Naive thymus-derived CD4-positive, alpha-beta T cell (primary cell): ENCODE results near the gene BTN3A1. TPM values are rescaled to one million over a fixed set of nuclear protein-coding genes. Genes with fewer than 3 reads are reported as not detected.
"Not testable (repeated sequence)": the region's sequence is repeated elsewhere in the genome, so short reads cannot be mapped to it uniquely, and the experiment has no call there.

Experiments
- ATAC-seq: fragments of 150-1000 bp; cut with Tn5 transposase; 2 replicates; pipeline ENCODE4 v1.10.0; 2021; ENCODE audit warnings: mild to moderate bottlenecking, moderate library complexity
- CTCF ChIA-PET: fragments of 350-600 bp; sonication (Branson Sonifier 250); formaldehyde crosslinking; loops from one replicate; lab custom pipeline; 2021; ENCODE audit warnings: antibody characterized with exemption; lab: Charles Lee
- POLR2A ChIA-PET: fragments of 350-600 bp; sonication (Branson Sonifier 250); formaldehyde crosslinking; loops from one replicate; lab custom pipeline; 2021; ENCODE audit warnings: antibody characterized with exemption, inconsistent platforms; lab: Charles Lee
- DNase-seq, 9 donors: peaks; one replicate each; pipeline versions ENCODE4 v3.0.0 to v3.0.0-alpha.2; 2020 to 2022; ENCODE audit warnings: mixed read lengths in 1 of 9
- H3K27ac ChIP-seq: one replicate; pipeline ENCODE4 v1.7.0; 2013; ENCODE audit warnings: mild to moderate bottlenecking, low read depth, low read length, moderate library complexity
- H3K27me3 ChIP-seq, 2 donors: one replicate each; pipeline ENCODE4 v1.7.0; 2013; ENCODE audit warnings: low read length in 2 of 2, mild to moderate bottlenecking in 2 of 2, moderate library complexity in 2 of 2; ENCODE audit not compliant: control insufficient read depth in 2 of 2, insufficient read depth in 2 of 2
- H3K36me3 ChIP-seq, 3 experiments: 1 replicate in 2 of 3; 2 replicates in 1 of 3; pipeline ENCODE4 v1.7.0; 2013; ENCODE audit warnings: low read length in 3 of 3, mild to moderate bottlenecking in 3 of 3, moderate library complexity in 1 of 3; ENCODE audit not compliant: insufficient read depth in 3 of 3, control insufficient read depth in 2 of 3
- H3K4me1 ChIP-seq, 2 donors: one replicate each; pipeline ENCODE4 v1.7.0; 2013; ENCODE audit warnings: low read length in 2 of 2, mild to moderate bottlenecking in 2 of 2, moderate library complexity in 1 of 2; ENCODE audit not compliant: control insufficient read depth in 2 of 2, insufficient read depth in 2 of 2
- H3K4me3 ChIP-seq: 2 replicates; pipeline ENCODE4 v1.7.0; 2013; ENCODE audit warnings: mild to moderate bottlenecking, low read length
- H3K9me3 ChIP-seq, 3 experiments: 1 replicate in 2 of 3; 2 replicates in 1 of 3; pipeline ENCODE4 v1.7.0; 2013; ENCODE audit warnings: low read length in 3 of 3; ENCODE audit not compliant: control insufficient read depth in 2 of 3
- H3K27ac Mint-ChIP-seq, 9 donors: one replicate each; pipeline ENCODE4 v1.8.0; 2020 to 2022; ENCODE audit warnings: mixed read lengths in 9 of 9, mild to moderate bottlenecking in 8 of 9, moderate library complexity in 5 of 9, inconsistent platforms in 2 of 9
- H3K27me3 Mint-ChIP-seq, 5 donors: one replicate each; pipeline ENCODE4 v1.8.0; 2021 to 2022; ENCODE audit warnings: mixed read lengths in 5 of 5, mild to moderate bottlenecking in 1 of 5
- H3K36me3 Mint-ChIP-seq, 5 donors: one replicate each; pipeline ENCODE4 v1.8.0; 2020 to 2022; ENCODE audit warnings: mixed read lengths in 5 of 5, mild to moderate bottlenecking in 3 of 5, inconsistent platforms in 1 of 5
- H3K4me1 Mint-ChIP-seq, 7 donors: one replicate each; pipeline ENCODE4 v1.8.0; 2020 to 2022; ENCODE audit warnings: mixed read lengths in 7 of 7, mild to moderate bottlenecking in 3 of 7, inconsistent platforms in 1 of 7
- H3K4me3 Mint-ChIP-seq, 10 donors: one replicate each; pipeline ENCODE4 v1.8.0; 2020 to 2022; ENCODE audit warnings: mild to moderate bottlenecking in 10 of 10, mixed read lengths in 10 of 10, moderate library complexity in 6 of 10, inconsistent platforms in 2 of 10
- H3K9me3 Mint-ChIP-seq, 11 donors: one replicate each; pipeline ENCODE4 v1.8.0; 2020 to 2022; ENCODE audit warnings: mixed read lengths in 11 of 11, mild to moderate bottlenecking in 4 of 11, inconsistent platforms in 1 of 11, moderate library complexity in 1 of 11
- intact Hi-C, 2 donors: fragments of 100-400 bp; cut with micrococcal nuclease; formaldehyde crosslinking; loops; one replicate each; pipeline ENCODE4 v1.15.1; 2023
- polyA plus RNA-seq, 2 donors: library from polyadenylated mRNA; unstranded; fragments of 300-500 nt; fragmentation: Illumina TruSeq; gene quantifications; one replicate each; pipeline ENCODE4 v1.2.3, GENCODE V29; 2021
- total RNA-seq, 6 experiments: library from RNA in 5 of 6; stranded (reverse) in 5 of 6; gene quantifications; 1 replicate in 5 of 6; 2 replicates in 1 of 6; pipeline ENCODE4 v1.2.3 and lab custom pipeline; 2021 to 2026

The BTN3A1 gene
- total RNA-seq = 100 to 1,000 TPM; 122 to 242 (median 235) TPM
- polyA plus RNA-seq = 10 to 100 TPM; 41.5 to 64.6 TPM
- total RNA-seq (lab: John Stamatoyannopoulos, UW) = 347 reads per million, percentile 97 among the genes with 10 or more reads in this experiment

DNA sequence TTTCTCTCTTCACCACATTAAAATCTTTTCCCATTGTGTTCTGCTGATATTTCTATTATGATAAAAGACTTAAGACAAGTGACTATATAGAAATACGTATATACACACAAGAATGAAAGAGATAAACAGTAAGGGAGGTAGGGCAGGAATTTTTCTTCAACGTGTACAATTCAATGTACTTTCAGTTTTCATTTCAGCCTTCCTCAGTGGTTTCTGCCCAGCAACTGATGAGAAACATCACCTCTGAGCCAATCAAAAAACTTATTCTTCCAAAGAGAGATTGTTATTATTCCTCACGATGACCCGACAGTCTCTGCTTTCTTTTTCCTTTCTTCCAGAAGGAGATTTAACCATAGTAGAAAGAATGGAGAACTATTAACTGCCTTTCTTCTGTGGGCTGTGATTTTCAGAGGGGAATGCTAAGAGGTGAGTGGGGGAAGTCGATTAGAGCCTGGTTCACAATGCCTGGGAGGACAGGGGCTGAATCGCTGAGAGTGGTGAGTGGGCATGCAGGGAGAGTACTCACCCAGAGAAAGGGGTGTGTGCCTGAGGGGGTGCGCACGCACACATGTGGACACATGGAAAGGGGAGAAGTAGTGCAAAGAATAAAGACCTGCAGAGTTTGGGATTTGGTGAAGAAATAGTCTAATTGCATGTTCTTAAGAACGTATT lies at the start of gene BTN3A1:
Gene BTN3A1, plus strand, starts transcription at position 289 of the 672 bp plus-strand sequence. CDS start 3,289 bp downstream, outside the sequence.
- Histone ChIP-seq H3K27ac (peak within 1 kb of the TSS; percentile 96), H3K27me3 (no peaks in the 10 kb centered on the region), H3K4me1 (peaks cover 35 to 37% of the 10 kb centered on the region in 2 donors), H3K9me3 (no peaks in the 10 kb centered on the region), H3K36me3 (peaks cover 4 to 20% (median 10%) of the 10 kb centered on the region in 3 experiments), H3K4me3 (peak within 1 kb of the TSS; percentile 95)
- Mint-ChIP-seq H3K9me3 (no peaks in the 10 kb centered on the region), H3K36me3 (peaks cover 13 to 31% (median 27%) of the 10 kb centered on the region in 5 donors), H3K4me3 (peak within 1 kb of the TSS; percentile 94 to 100 (median 100)), H3K27me3 (no peaks in the 10 kb centered on the region), H3K27ac (peak within 1 kb of the TSS; percentile 97 to 100 (median 99)), H3K4me1 (peaks cover 37 to 58% (median 53%) of the 10 kb centered on the region in 7 donors)
- ChIA-PET CTCF (no interaction called here), POLR2A (interaction anchor here (0.7 to 0.9 kb wide), 4 partner anchors 9 to 38 kb away, joined by 3 to 4 read pairs (median 4); no protein-coding TSS in a partner anchor)
- intact Hi-C loops = loop anchor here (1.0 to 10.0 kb wide), 15 partner anchors 19 to 166 kb away; partner anchors contain the start of genes BTN2A1 (in 2 of the 2), BTN2A2 (in 2 of the 2), BTN3A3 (in 2 of the 2) and BTN3A2 (in 1 of the 2)
- DNase-seq (peak in 8 of 9 donors; percentile 65 to 85 (median 78)), ATAC-seq (peak; percentile 93)

- Histone ChIP-seq H3K36me3 (no peaks in the 10 kb centered on the region), H3K27ac (no peak overlapping the region), H3K9me3 (no peaks in the 10 kb centered on the region), H3K4me3 (no peak overlapping the region), H3K27me3 (no peaks in the 10 kb centered on the region), H3K4me1 (no peaks in the 10 kb centered on the region)
- Mint-ChIP-seq H3K27me3 (peaks cover 0 to 6% (median 0%) of the 10 kb centered on the region in 5 donors), H3K4me1 (peaks cover 0 to 8% (median 0%) of the 10 kb centered on the region in 7 donors), H3K27ac (no peak overlapping the region), H3K9me3 (no peaks in the 10 kb centered on the region), H3K36me3 (peaks cover 0 to 2% (median 0%) of the 10 kb centered on the region in 5 donors), H3K4me3 (no peak overlapping the region)
- intact Hi-C loops = no loop called here
- ChIA-PET CTCF (interaction anchor here (1.1 kb wide), 1 partner anchor 244 kb away, joined by 3 read pairs; no protein-coding TSS in a partner anchor), POLR2A (no interaction called here)
- no peak for DNase-seq
- ATAC-seq = no peak
Observed at GRCh38 chr6:26352315-26352714, 49.8 kb upstream of the BTN3A1 start.

GRCh38 chr6:26354162-26354561 lies 47.9 kb upstream of the BTN3A1 start:
- no peak overlapping the region for H3K4me3 Mint-ChIP-seq
- Histone ChIP-seq H3K4me1 (no peaks in the 10 kb centered on the region), H3K9me3 (no peaks in the 10 kb centered on the region), H3K4me3 (no peak overlapping the region), H3K36me3 (no peaks in the 10 kb centered on the region), H3K27ac (no peak overlapping the region), H3K27me3 (no peaks in the 10 kb centered on the region)
- ATAC-seq (no peak), DNase-seq (no peak)
- no peaks in the 10 kb centered on the region for H3K9me3 Mint-ChIP-seq
- CTCF ChIA-PET = no interaction called here
- peaks cover 0 to 12% (median 0%) of the 10 kb centered on the region in 7 donors for H3K4me1 Mint-ChIP-seq
- intact Hi-C loops = no loop called here
- H3K27me3 Mint-ChIP-seq = peaks cover 0 to 3% (median 0%) of the 10 kb centered on the region in 5 donors
- H3K27ac Mint-ChIP-seq = no peak overlapping the region
- peaks cover 0 to 2% (median 0%) of the 10 kb centered on the region in 5 donors for H3K36me3 Mint-ChIP-seq
- POLR2A ChIA-PET = interaction anchor here (0.5 to 2.0 kb wide), 3 partner anchors 9 to 108 kb away, joined by 3 to 6 read pairs (median 3); no protein-coding TSS in a partner anchor

DNA sequence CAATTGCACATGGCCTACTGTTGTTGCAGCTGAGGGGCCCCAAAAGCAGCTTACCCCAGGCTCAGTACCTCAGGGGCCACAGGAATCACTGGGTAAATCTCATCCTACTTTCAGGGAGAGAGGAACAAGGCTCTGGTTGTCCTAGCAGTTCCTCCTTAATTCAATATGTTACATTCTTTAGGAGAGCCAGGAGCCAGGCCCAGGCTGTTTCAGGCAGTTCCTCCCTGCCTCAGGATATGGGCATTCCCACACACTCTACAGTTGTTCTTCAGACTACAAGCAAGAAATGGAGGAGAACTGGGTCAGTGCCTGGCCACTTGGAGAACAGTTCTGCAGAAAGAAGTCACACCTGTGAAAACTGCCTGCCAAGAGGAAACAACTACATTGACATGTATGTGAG lies 46.7 kb upstream of the BTN3A1 start:
- POLR2A ChIA-PET = interaction anchor here (2.0 kb wide), 1 partner anchor 8 kb away, joined by 6 read pairs; no protein-coding TSS in a partner anchor
- Mint-ChIP-seq H3K27ac (peak overlapping the region in 1 of 9 donors; percentile 20), H3K9me3 (no peaks in the 10 kb centered on the region), H3K27me3 (peaks cover 0 to 3% (median 0%) of the 10 kb centered on the region in 5 donors), H3K4me1 (peaks cover under 1 to 12% (median 1%) of the 10 kb centered on the region in 7 donors), H3K4me3 (no peak overlapping the region), H3K36me3 (peaks cover 0 to 2% (median 0%) of the 10 kb centered on the region in 5 donors)
- no peaks in the 10 kb centered on the region for H3K36me3 ChIP-seq
- H3K27me3 ChIP-seq = no peaks in the 10 kb centered on the region
- ATAC-seq (no peak), DNase-seq (no peak)
- intact Hi-C loops = no loop called here
- H3K4me3 ChIP-seq = no peak overlapping the region
- CTCF ChIA-PET = no interaction called here
- H3K27ac ChIP-seq = no peak overlapping the region
- peaks cover under 1 to 3% of the 10 kb centered on the region in 2 donors for H3K4me1 ChIP-seq
- no peaks in the 10 kb centered on the region for H3K9me3 ChIP-seq

DNA sequence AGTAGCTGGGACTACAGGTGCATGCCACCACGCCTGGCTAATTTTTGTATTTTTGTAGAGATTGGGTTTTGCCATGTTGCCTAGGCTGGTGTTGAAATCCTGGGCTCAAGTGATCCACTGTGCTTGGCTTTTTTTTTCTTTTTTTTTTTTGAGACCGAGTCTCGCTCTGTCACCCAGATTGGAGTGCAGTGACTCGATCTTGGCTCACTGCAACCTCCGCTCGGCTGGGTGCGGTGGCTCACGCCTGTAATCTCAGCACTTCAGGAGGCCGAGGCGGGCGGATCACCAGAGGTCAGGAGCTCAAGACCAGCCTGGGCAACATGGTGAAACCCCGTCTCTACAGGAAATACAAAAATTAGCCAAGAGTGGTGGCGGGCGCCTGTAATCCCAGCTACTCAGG lies 44.5 kb upstream of the BTN3A1 start:
- H3K36me3 ChIP-seq, H3K9me3 ChIP-seq, H3K9me3 Mint-ChIP-seq, DNase-seq, H3K27ac Mint-ChIP-seq, H3K4me3 Mint-ChIP-seq, H3K27me3 Mint-ChIP-seq, CTCF ChIA-PET, H3K36me3 Mint-ChIP-seq, H3K4me3 ChIP-seq, intact Hi-C loops, ATAC-seq, H3K27ac ChIP-seq, H3K27me3 ChIP-seq: not testable (repeated sequence)
- POLR2A ChIA-PET = interaction anchor here (0.8 kb wide), 1 partner anchor 105 kb away, joined by 3 read pairs; no protein-coding TSS in a partner anchor
- peaks cover 19% of the 10 kb centered on the region in 2 donors for H3K4me1 ChIP-seq
- peaks cover 18 to 29% (median 21%) of the 10 kb centered on the region in 7 donors for H3K4me1 Mint-ChIP-seq

DNA sequence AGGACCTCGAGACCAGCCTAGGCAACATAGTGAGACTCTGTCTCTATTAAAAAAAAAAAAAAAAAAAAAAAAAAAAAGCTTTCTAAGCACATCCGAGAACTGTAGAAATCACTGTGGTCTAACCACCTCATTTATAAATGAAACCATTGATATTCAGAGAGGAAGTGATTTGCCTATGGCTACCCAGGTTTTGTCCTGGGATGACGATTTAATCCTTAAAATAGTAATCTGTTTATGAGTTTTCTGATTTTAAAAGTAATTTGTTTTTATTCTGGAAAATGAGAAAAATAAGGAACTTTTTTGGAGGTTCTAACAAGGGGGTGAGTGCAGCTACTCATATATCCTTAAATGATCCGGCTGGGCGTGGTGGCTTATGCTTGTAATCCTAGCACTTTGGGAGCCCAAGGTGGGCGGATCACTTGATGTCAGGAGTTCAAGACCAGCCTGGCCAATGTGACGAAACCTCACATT lies 43.5 kb upstream of the BTN3A1 start:
- ChIA-PET POLR2A (no interaction called here), CTCF (interaction anchor here (0.6 kb wide), 1 partner anchor 214 kb away, joined by 4 read pairs; no protein-coding TSS in a partner anchor)
- Mint-ChIP-seq H3K4me3 (no peak overlapping the region), H3K36me3 (peaks cover 0 to 4% (median 0%) of the 10 kb centered on the region in 5 donors), H3K9me3 (no peaks in the 10 kb centered on the region), H3K27ac (no peak overlapping the region), H3K27me3 (peaks cover 0 to 2% (median 0%) of the 10 kb centered on the region in 5 donors), H3K4me1 (peaks cover 24 to 37% (median 31%) of the 10 kb centered on the region in 7 donors)
- no peak for ATAC-seq
- Histone ChIP-seq H3K27ac (no peak overlapping the region), H3K4me1 (peaks cover 22 to 25% of the 10 kb centered on the region in 2 donors), H3K36me3 (no peaks in the 10 kb centered on the region), H3K9me3 (no peaks in the 10 kb centered on the region), H3K27me3 (no peaks in the 10 kb centered on the region), H3K4me3 (no peak overlapping the region)
- intact Hi-C loops = no loop called here
- DNase-seq = no peak
